RWPE1 (cell line): ENCODE measurements around the gene OTUD6A.
"Not testable (repeated sequence)": the region's sequence is repeated elsewhere in the genome, so short reads cannot be mapped to it uniquely, and the experiment has no call there.

Experiments used
- CTCF ChIA-PET: fragments of 350-600 bp; sonication (Branson Sonifier 250); formaldehyde crosslinking; extraction: SDS; loops from one replicate; lab custom pipeline; 2021; lab: Yijun Ruan, JAX
- POLR2A ChIA-PET: fragments of 400-600 bp; formaldehyde crosslinking; extraction: SDS; loops from one replicate; lab custom pipeline; 2020; ENCODE audit warnings: antibody characterized with exemption; ENCODE audit not compliant: low non-redundant PET; lab: Yijun Ruan, JAX
- DNase-seq: peaks from one replicate; pipeline ENCODE4 v3.0.0; 2012; ENCODE audit warnings: low spot score
- H3K27ac ChIP-seq: fragments of 450-650 bp; 2 replicates; pipeline ENCODE4 v1.5.1; 2017
- CTCF ChIP-seq: fragments of 450-650 bp; conservative IDR thresholded peaks from 2 replicates; pipeline ENCODE4 v1.5.1; 2017; ENCODE audit warnings: low read depth, mild to moderate bottlenecking

The OTUD6A gene

DNA sequence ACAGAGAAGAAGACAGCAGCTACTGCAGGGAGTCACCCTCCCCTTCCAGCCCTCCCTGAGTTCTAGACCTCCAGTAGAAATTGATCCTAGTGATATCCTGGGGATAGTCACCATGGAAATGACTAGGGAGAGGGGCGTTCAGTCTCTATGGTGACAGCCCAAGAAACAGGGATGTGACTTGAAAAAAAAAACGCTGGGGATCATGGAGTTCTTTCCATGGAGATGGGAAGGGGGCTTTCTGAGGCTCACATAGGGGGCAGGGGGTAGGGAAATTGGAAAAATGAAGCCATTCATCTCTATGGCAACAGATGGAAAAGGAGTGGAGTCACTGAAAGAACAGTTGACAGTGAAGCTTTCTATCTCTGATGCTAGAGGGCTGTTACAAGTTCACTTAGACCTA lies 43.0 kb downstream of the OTUD6A start:
- H3K27ac ChIP-seq: no peak overlapping the region
- POLR2A ChIA-PET: no interaction called here
- CTCF ChIA-PET: no interaction called here
- DNase-seq: no peak
- no peak for TF ChIP-seq CTCF

- CTCF ChIA-PET, H3K27ac ChIP-seq, POLR2A ChIA-PET, DNase-seq: not testable (repeated sequence)
Observed at GRCh38 chrX:70111436-70112026, 49.3 kb downstream of the OTUD6A start.
